Measurements from ENCODE around the gene CASP3. TPM values are rescaled to one million over a fixed set of nuclear protein-coding genes. Genes with fewer than 3 reads are reported as not detected.

Gene CASP3
- total and polyA plus RNA-seq, 9 of the 15 experiments (the other 6 are each of a cell fraction or from before 2014, with no cell fraction given) = 17.6 to 40.1 (median 31.8) TPM

DNA sequence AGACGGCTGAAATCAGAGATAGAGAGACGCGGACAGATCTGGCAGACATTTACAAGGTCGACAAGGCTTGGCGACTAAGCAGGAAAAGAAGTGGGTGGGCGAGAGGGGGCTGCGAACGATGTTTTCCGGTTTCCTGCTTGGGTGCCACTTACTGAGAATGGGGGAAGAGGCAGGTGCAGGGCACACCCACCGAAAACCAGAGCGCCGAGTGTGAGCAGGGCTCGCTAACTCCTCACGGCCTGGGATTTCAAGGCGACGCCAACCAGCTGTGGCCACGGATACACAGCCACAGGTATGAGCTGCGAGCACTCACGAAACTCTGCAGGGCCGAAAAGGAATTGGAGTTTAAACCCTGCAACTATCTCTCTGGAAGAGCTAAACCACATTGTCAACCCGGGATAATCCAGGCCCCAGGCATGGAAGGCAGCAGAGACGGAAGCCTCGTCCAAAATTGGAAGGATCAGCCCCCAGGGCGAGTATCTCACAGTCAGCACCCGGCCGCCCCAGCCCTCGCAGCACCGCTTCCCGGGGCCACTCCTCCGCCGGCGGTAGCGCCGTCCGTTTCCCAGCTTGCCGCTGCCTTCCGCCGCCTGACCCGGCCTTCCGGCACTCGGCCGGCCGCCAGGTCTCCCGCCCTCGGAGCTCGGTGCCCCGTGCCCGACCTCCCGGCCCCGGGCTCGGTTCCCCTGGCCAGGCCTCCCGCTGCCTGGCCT is 778 bp downstream of the CASP3 start (continued):
- TF ChIP-seq, protein P1, sequence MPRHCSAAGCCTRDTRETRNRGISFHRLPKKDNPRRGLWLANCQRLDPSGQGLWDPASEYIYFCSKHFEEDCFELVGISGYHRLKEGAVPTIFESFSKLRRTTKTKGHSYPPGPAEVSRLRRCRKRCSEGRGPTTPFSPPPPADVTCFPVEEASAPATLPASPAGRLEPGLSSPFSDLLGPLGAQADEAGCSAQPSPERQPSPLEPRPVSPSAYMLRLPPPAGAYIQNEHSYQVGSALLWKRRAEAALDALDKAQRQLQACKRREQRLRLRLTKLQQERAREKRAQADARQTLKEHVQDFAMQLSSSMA (CRISPR knock-in tag; IDR thresholded peaks at IDR 0.05) = no peak
- no peak for TF ChIP-seq CSDE1 (IDR thresholded peaks at IDR 0.05)
- no peak for TF ChIP-seq ETS2 (tag; IDR thresholded peaks at IDR 0.05; ENCODE audit: borderline replicate concordance, poor library complexity, severe bottlenecking)
- no peak for TF ChIP-seq SAFB2 (IDR thresholded peaks at IDR 0.05; ENCODE audit: borderline replicate concordance, low read depth, low read length, severe bottlenecking)
- TF ChIP-seq, protein P2, sequence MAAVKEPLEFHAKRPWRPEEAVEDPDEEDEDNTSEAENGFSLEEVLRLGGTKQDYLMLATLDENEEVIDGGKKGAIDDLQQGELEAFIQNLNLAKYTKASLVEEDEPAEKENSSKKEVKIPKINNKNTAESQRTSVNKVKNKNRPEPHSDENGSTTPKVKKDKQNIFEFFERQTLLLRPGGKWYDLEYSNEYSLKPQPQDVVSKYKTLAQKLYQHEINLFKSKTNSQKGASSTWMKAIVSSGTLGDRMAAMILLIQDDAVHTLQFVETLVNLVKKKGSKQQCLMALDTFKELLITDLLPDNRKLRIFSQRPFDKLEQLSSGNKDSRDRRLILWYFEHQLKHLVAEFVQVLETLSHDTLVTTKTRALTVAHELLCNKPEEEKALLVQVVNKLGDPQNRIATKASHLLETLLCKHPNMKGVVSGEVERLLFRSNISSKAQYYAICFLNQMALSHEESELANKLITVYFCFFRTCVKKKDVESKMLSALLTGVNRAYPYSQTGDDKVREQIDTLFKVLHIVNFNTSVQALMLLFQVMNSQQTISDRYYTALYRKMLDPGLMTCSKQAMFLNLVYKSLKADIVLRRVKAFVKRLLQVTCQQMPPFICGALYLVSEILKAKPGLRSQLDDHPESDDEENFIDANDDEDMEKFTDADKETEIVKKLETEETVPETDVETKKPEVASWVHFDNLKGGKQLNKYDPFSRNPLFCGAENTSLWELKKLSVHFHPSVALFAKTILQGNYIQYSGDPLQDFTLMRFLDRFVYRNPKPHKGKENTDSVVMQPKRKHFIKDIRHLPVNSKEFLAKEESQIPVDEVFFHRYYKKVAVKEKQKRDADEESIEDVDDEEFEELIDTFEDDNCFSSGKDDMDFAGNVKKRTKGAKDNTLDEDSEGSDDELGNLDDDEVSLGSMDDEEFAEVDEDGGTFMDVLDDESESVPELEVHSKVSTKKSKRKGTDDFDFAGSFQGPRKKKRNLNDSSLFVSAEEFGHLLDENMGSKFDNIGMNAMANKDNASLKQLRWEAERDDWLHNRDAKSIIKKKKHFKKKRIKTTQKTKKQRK (IDR thresholded peaks at IDR 0.05; ENCODE audit: borderline replicate concordance, low read depth, low read length) = no peak
- TF ChIP-seq SOX6 (IDR thresholded peaks at IDR 0.05) = no peak
- 0 out of 2 replicates have a peak, but pooled peaks have one; percentile 19 for TF ChIP-seq TOE1 (IDR thresholded peaks at IDR 0.05; ENCODE audit: borderline replicate concordance)
- no peak for TF ChIP-seq TOE1 (CRISPR knock-in tag; IDR thresholded peaks at IDR 0.05; ENCODE audit: borderline replicate concordance, low read depth)
- TF ChIP-seq POU5F1 (IDR thresholded peaks at IDR 0.05; ENCODE audit: borderline replicate concordance, low read depth, low read length, partially characterized antibody) = no peak
- no peak for TF ChIP-seq ZNF436 (CRISPR knock-in tag; IDR thresholded peaks at IDR 0.05)
- TF ChIP-seq ZNF12 (CRISPR knock-in tag; IDR thresholded peaks at IDR 0.05) = no peak
- TF ChIP-seq MTA1 (IDR thresholded peaks at IDR 0.05; ENCODE audit: borderline replicate concordance) = no peak
- TF ChIP-seq ZFP36 (IDR thresholded peaks at IDR 0.05; ENCODE audit: low read depth, low read length, partially characterized antibody) = no peak
- TF ChIP-seq CREM (IDR thresholded peaks at IDR 0.05; ENCODE audit: low read depth) = peak; percentile 4; the same call in 1 of the 2 replicates
- TF ChIP-seq ZNF121 (CRISPR knock-in tag; conservative IDR thresholded peaks at IDR 0.05) = no peak
- TF ChIP-seq, protein P3, sequence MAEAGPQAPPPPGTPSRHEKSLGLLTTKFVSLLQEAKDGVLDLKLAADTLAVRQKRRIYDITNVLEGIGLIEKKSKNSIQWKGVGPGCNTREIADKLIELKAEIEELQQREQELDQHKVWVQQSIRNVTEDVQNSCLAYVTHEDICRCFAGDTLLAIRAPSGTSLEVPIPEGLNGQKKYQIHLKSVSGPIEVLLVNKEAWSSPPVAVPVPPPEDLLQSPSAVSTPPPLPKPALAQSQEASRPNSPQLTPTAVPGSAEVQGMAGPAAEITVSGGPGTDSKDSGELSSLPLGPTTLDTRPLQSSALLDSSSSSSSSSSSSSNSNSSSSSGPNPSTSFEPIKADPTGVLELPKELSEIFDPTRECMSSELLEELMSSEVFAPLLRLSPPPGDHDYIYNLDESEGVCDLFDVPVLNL (CRISPR knock-in tag; IDR thresholded peaks at IDR 0.05; ENCODE audit: low read depth) = no peak
- no peak for TF ChIP-seq SMAD1 (IDR thresholded peaks at IDR 0.05; ENCODE audit: low read depth, low read length, partially characterized antibody)
- TF ChIP-seq, protein P4, sequence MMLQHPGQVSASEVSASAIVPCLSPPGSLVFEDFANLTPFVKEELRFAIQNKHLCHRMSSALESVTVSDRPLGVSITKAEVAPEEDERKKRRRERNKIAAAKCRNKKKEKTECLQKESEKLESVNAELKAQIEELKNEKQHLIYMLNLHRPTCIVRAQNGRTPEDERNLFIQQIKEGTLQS (IDR thresholded peaks at IDR 0.05) = no peak
- TF ChIP-seq, protein P4 (CRISPR knock-in tag; conservative IDR thresholded peaks at IDR 0.05) = no peak
